ENCODE results near the gene CABP7.
A peak's percentile ranks its signal among the peaks of the same experiment; 100 is the strongest.

The CABP7 gene

DNA sequence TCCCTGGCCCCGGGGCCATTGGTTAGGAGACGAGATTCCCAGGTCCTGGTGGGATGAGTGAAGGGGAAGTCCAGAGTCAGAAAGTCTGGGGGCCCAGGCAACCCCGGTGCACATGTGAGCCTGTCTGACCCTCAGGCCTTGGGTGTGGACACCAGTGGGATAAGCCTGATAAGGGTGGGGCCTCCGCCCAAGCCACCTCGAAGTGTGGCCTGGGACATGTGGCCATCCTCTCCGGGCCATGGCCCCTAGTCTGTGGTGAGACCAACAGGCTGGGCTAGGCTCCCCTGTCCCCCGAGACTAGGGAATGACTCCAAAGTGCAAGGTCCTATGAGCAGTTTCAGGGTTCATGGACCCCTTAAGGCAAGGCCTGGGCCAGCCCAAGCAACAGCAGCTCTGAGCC lies 6.3 kb downstream of the CABP7 start:
- no peak for DNase-seq

DNA sequence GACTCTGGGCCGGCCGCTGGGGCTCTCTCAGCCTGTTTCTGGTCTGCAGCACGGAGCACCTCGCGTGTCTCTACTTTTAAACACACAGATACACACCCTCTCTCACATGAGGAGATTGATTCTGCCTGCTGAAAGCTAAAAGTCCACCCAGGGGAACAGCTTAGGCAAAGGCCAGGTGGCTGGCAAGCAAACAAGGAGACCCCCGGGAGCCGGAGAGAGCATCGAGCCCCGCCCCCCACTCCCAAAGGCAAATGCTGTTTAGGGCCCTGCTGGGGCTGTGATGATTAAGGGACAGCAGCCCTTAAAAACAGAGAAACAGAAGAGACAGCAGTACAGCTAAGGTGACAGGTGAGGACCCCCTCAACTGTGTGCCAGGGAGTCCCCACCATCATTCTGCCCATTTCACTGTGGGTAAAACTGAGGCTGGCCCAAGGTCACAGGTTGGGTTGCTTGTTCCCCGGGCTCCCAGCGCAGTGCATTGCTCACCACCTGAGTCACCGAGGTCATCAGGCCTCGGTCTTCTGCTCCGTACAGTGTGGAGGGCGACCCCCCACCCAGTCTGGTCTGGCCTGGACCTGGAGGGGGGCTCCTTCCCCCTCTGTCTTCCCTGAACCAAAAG lies 6.8 kb downstream of the CABP7 start:
- no peak for DNase-seq

- DNase-seq, result no peak
Measured at GRCh38 chr22:29727131-29727523, 7.3 kb downstream of the CABP7 start.

DNA sequence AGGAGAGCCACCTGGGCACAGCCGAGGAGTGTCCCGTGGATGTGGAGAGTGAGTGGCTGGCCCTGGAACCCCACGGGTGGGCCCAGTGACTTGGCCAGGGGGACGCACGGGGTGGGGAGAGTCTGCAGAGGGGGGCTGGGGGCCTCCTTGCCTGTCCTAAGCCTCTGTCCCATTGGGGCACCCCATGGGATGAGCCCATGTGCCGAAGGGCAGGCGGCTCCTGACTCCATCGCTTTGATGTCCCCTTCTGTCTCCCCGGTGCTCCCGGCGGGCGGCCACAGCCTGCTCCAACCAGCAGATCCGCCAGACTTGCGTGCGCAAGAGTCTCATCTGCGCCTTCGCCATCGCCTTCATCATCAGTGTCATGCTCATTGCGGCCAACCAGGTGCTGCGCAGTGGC lies 9.4 kb downstream of the CABP7 start:
- no peak for DNase-seq

GRCh38 chr22:29731058-29731850 lies 11.5 kb downstream of the CABP7 start:
- DNase-seq, result no peak

DNA sequence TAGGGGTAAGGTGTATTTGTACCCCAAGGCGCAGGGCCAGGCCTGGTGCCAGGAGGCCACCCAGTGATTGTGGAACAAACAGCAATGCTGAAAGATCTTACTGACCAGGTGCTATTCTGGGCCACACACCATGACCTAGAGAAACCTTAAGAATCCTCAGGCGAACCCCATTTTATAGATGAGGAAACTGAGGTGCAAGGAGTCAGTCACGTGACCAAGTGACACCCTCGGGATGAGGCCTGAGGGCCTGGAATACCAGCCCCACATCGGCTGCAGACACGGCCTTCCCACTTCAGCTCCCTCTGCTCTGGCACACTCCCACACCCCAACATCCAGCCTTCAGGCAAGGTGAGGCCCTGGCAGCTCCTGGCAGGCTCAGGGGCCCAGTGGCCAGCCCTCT lies 13.1 kb downstream of the CABP7 start:
- DNase-seq, result no peak

GRCh38 chr22:29733362-29734201 lies 13.8 kb downstream of the CABP7 start:
- peak; percentile 74 for DNase-seq

DNA sequence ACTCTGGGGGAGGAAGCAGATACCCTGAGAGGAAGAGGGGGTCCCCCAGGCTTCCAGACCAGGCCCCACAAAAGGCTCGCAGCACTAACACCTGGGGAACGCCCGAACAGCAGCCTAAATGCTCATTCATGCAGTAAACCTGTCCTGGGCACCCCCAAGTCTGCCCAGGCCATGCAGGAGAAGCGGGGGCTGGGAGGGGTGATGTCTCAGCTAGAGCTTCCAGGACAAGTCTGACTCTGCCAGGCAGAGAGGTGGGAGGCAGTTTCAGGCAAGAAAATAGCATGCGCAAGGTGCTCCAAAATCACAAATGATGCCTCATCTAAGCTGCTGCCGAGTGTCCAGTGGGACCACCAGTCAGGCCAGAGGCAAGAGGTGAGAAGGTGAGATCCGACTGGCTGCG lies 14.6 kb downstream of the CABP7 start:
- DNase-seq, result no peak

DNA sequence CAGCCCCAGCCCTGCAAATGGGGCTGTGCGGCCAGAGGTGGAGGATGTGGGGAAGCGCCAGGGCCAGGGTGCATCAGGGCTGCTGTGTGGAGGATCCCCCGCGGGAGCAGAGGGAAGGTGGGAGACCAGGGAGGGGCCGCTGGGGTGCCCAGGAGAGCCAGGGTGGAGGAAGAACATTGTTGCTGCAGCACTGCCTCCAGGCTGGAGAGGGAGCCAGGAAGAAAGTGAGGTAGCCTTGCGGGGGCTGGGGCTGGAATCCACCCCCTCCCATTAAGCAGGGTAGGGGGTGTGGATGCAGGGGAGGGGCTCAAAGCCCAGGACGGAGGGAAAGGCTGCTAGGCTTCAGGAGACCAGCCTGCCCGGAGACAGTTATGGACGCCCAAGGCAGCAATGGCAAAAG lies 15.0 kb downstream of the CABP7 start:
- DNase-seq, result no peak

GRCh38 chr22:29735416-29735815 lies 15.6 kb downstream of the CABP7 start:
- no peak for DNase-seq

DNA sequence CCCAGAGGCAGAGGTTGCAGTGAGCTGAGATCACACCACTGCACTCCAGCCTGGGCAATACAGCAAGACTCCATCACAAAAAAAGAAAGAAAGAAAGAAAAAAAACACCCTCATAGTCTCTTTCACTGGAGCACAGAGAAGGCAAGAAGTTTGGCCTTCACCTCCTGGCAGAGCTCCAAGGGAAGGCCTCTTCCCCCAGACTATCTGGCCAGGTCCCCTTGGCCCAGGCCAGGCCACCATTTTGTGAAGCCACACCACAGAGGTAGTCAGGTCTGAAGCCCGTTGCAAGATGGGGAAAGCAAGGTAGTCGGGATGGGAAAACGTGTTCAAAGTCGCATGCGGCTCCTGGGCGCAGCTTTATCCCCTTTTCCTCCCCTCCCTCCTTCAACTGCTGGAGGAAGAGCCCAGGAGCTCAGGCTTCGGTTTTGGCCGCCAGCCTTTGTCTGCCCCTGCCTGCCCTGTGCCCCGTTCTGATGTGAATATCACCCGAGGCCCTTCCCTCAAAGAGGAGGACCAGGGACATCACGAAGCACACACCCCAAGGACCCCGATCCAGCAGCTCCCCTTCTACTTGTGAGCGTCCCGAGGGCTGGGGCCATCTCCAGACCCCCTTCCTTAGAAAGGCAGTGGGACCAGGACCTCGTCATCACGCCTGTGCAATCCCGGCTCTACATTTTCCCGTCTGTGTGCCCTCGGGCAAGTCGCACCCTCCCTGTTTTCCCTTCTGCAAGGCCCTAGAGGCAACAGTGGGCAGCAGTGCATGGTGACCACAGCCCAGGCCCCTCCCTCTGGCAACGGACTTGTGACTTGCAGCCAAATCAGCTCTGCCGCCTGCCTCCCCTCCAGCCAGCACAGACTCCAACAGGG lies 17.7 kb downstream of the CABP7 start:
- DNase-seq, result no peak

GRCh38 chr22:29738118-29738815 lies 18.5 kb downstream of the CABP7 start:
- no peak for DNase-seq

GRCh38 chr22:29739346-29739875 lies 19.6 kb downstream of the CABP7 start:
- DNase-seq, result no peak

DNA sequence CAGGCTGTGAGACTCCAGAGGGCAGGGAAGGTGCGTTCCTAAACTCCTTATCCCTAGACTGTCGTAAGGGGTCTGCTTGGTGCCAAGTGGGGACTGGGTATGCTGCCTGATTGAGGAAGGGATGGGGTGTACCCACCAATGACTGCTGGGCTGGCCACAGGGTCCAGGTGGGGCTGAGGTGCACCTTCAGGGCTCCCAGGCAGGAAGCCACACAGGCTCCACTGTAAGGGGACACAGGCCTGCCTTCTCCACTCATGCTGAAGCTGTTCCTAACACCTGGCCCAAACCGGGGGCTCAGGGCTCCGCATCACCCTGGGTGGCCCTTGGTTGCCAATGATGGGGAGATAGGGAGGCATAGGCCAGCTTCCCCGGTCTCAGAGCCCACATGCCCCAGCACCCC lies 20.4 kb downstream of the CABP7 start:
- no peak for DNase-seq

DNA sequence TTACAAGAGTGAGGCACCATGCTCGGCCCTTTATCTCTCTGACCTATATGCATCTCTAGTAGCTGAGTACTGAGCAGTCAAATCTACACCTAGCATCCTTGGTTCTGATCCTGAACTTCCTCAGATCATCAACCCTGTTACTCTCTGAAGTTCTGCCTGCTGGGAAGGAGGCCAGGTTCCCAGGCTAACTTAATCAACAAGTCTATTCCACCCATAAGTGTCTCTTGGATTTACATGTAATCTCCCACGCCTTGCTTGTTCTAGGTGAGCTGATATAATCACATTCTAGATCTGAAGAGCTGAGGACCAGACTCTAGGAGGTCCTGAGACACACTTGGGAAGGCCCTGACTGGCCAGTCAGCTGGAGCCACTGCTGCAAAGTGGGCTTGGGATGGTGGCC lies 22.1 kb downstream of the CABP7 start:
- no peak for DNase-seq

- no peak for DNase-seq
Measured at GRCh38 chr22:29742326-29742725, 22.5 kb downstream of the CABP7 start.

DNA sequence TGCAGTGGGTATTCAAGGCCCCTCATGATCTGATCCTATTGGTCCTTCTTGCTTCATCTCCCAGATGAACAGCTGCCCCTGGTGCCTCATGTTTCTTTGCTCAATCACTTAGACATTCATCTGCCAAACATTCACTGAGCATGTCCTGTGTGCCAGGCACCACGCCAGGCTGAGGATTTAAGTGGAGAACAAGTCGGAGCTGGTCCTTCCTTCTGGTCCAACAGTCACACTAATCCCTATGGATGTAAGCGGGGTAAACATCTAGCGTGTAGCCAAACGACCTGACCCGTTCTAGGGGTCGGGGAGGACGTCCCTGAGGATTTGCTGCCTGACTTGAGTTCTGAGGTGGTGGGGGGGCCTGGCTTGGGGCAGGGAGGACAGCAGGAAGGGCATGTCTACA lies 25.1 kb downstream of the CABP7 start:
- DNase-seq, result peak; percentile 79

DNA sequence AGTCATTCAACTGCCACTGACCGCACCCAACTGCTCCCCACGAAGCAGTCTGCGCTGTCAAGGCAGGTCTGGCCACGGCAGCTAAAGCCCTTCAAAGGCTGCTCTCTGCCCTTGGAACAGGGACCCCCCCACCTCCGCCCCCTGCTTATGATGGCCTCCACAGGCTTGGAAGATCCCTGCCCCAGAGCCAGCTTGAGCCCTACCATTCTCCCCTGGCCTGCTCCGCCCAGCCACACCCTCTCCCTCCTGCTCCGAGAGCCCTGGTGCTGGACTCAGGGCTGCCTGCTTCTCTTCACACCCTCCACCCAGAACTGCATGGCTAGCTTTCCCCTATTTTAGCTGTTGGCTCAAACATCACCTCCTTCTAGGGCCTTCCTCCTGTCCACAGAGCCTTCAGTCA lies 28.0 kb downstream of the CABP7 start:
- no peak for DNase-seq

DNA sequence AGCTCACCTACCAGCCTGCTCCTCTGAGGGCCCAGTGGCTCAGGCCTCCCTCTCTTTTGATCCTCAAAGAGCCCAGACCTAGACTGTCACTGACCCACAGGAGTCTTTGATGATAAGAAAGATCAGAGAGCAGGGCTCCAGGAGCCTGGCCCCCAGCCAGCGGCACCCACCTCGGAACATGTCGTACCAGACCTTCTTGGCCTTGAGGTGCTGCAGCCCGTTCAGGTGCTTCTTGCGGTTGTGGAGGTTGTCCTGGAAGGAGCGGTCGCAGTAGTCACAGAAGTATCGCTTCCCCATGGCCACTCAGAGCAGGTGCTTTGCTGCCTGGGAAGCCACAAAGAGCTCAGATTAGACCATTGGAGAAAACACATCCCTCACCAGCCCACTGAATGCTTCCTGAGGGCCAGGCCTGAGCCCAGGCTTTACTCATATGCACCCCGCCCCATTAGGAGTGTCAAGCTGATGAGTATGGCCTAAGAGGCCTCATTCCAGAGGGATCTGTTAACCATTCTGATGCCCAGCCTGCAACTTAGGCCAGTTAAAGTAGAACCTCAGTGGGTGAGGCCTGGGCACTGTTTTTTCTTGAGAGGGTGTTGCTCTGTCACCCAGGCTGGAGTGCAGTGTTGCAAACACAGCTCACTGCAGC lies 28.6 kb downstream of the CABP7 start:
- DNase-seq, result no peak

- DNase-seq, result no peak
Measured at GRCh38 chr22:29750029-29750428, 30.2 kb downstream of the CABP7 start.
